GM15510 (cell line): ENCODE measurements around the gene HHIP.

Experiments
- POLR2A ChIP-seq: IDR thresholded peaks from 3 replicates; pipeline ENCODE4 v1.6.1; 2011; ENCODE audit warnings: borderline replicate concordance; ENCODE audit not compliant: insufficient read length; ENCODE audit errors: extremely low read depth

Gene HHIP

GRCh38 chr4:144645631-144646522 lies at the start of gene HHIP:
Gene HHIP (plus strand): TSS chr4:144646156. CDS start chr4:144646676, 520 bp downstream.
- TF ChIP-seq POLR2A, result no peak

- TF ChIP-seq POLR2A, result no peak
These were observed 48.8 kb upstream of the HHIP start for GRCh38 chr4:144597171-144597570.

GRCh38 chr4:144599621-144600020 lies 46.3 kb upstream of the HHIP start:
- no peak for TF ChIP-seq POLR2A

GRCh38 chr4:144611850-144612249 lies 34.1 kb upstream of the HHIP start:
- TF ChIP-seq POLR2A, result no peak

GRCh38 chr4:144614850-144615585 lies 30.9 kb upstream of the HHIP start:
- no peak for TF ChIP-seq POLR2A

GRCh38 chr4:144621681-144622080 lies 24.3 kb upstream of the HHIP start:
- TF ChIP-seq POLR2A, result no peak

GRCh38 chr4:144627663-144628076 lies 18.3 kb upstream of the HHIP start:
- TF ChIP-seq POLR2A, result no peak

GRCh38 chr4:144633215-144633614 lies 12.7 kb upstream of the HHIP start:
- no peak for TF ChIP-seq POLR2A

- no peak for TF ChIP-seq POLR2A
These were observed 10.8 kb upstream of the HHIP start for GRCh38 chr4:144634978-144635747.

GRCh38 chr4:144644368-144645101 lies 1.4 kb upstream of the HHIP start:
- no peak for TF ChIP-seq POLR2A

GRCh38 chr4:144645102-144645630 lies 790 bp upstream of the HHIP start:
- TF ChIP-seq POLR2A, result no peak

- no peak for TF ChIP-seq POLR2A
These were observed 653 bp downstream of the HHIP start for GRCh38 chr4:144646523-144647094.

GRCh38 chr4:144647095-144647561 lies 1.2 kb downstream of the HHIP start:
- TF ChIP-seq POLR2A, result no peak
